ENCODE results near the gene EXOSC5.

The EXOSC5 gene

DNA sequence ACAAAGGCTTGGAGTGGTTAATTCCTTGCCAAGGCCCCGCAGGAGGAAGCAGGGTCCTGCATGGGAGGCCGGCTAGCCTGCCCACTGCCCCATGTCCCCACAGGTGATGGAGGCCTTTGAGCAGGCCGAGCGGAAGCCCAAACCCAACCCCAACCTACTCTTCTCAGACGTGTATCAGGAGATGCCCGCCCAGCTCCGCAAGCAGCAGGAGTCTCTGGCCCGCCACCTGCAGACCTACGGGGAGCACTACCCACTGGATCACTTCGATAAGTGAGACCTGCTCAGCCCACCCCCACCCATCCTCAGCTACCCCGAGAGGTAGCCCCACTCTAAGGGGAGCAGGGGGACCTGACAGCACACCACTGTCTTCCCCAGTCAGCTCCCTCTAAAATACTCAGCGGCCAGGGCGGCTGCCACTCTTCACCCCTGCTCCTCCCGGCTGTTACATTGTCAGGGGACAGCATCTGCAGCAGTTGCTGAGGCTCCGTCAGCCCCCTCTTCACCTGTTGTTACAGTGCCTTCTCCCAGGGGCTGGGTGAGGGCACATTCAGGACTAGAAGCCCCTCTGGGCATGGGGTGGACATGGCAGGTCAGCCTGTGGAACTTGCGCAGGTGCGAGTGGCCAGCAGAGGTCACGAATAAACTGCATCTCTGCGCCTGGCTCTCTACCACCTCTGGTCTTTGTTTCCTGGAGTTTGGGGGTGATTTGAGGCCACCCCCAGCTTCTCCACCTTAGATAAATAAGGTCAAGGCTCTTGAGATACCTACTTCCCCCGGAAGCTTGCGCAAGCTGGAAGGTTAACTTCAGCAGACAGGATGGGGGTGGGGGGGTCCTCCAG, 27.4 kb upstream of the EXOSC5 start:
- Histone ChIP-seq H3F3A (ENCODE audit: insufficient read depth, low read length) (no peaks in the 10 kb centered on the region), H3K9ac (ENCODE audit: low read length) (no peak overlapping the region), H4K20me1 (ENCODE audit: insufficient read depth, low read length) (no peaks in the 10 kb centered on the region), H2AFZ (ENCODE audit: low read length) (no peak overlapping the region), H3K27me3 (ENCODE audit: insufficient read depth, low read length) (no peaks in the 10 kb centered on the region), H3K27ac (ENCODE audit: low read depth, low read length, poor library complexity, severe bottlenecking) (no peak overlapping the region), H3K79me2 (ENCODE audit: insufficient read depth, low read length) (no peaks in the 10 kb centered on the region), H3K9me3 (ENCODE audit: low read length) (no peaks in the 10 kb centered on the region), H3K4me1 (ENCODE audit: insufficient read depth, low read length, severe bottlenecking) (no peaks in the 10 kb centered on the region), H3K4me2 (ENCODE audit: low read length) (no peak overlapping the region), H3K4me3 (ENCODE audit: low read depth, low read length, poor library complexity, severe bottlenecking) (no peak overlapping the region), H3K9me2 (ENCODE audit: low read depth, low read length) (no peaks in the 10 kb centered on the region), H3K36me3 (ENCODE audit: insufficient read depth, low read length) (peaks cover 53% of the 10 kb centered on the region)
- no peak for TF ChIP-seq CTCF (IDR thresholded peaks at IDR 0.05; ENCODE audit: low read length)

- no peak overlapping the region for H3K4me2 ChIP-seq (ENCODE audit: low read length)
- H3K9me2 ChIP-seq (ENCODE audit: low read depth, low read length) = no peaks in the 10 kb centered on the region
- no peak overlapping the region for H3K4me3 ChIP-seq (ENCODE audit: low read depth, low read length, poor library complexity, severe bottlenecking)
- H2AFZ ChIP-seq (ENCODE audit: low read length) = no peak overlapping the region
- TF ChIP-seq EZH2 (IDR thresholded peaks at IDR 0.05; ENCODE audit: borderline replicate concordance, low read length) (no peak), CTCF (IDR thresholded peaks at IDR 0.05; ENCODE audit: low read length) (no peak)
- peaks cover 59% of the 10 kb centered on the region for H3K36me3 ChIP-seq (ENCODE audit: insufficient read depth, low read length)
- no peaks in the 10 kb centered on the region for H3K9me3 ChIP-seq (ENCODE audit: low read length)
- no peaks in the 10 kb centered on the region for H4K20me1 ChIP-seq (ENCODE audit: insufficient read depth, low read length)
- H3K4me1 ChIP-seq (ENCODE audit: insufficient read depth, low read length, severe bottlenecking) = no peaks in the 10 kb centered on the region
- no peaks in the 10 kb centered on the region for H3F3A ChIP-seq (ENCODE audit: insufficient read depth, low read length)
- no peak overlapping the region for H3K27ac ChIP-seq (ENCODE audit: low read depth, low read length, poor library complexity, severe bottlenecking)
- H3K9ac ChIP-seq (ENCODE audit: low read length) = no peak overlapping the region
- no peaks in the 10 kb centered on the region for H3K79me2 ChIP-seq (ENCODE audit: insufficient read depth, low read length)
- no peaks in the 10 kb centered on the region for H3K27me3 ChIP-seq (ENCODE audit: insufficient read depth, low read length)
Observed at GRCh38 chr19:41422955-41423354, 25.8 kb upstream of the EXOSC5 start.

- Histone ChIP-seq H3K79me2 (ENCODE audit: insufficient read depth, low read length) (no peaks in the 10 kb centered on the region), H3K4me2 (ENCODE audit: low read length) (no peak overlapping the region), H4K20me1 (ENCODE audit: insufficient read depth, low read length) (no peaks in the 10 kb centered on the region), H3K4me3 (ENCODE audit: low read depth, low read length, poor library complexity, severe bottlenecking) (no peak overlapping the region), H3K27me3 (ENCODE audit: insufficient read depth, low read length) (no peaks in the 10 kb centered on the region), H3K9ac (ENCODE audit: low read length) (no peak overlapping the region), H3K27ac (ENCODE audit: low read depth, low read length, poor library complexity, severe bottlenecking) (no peak overlapping the region), H3K9me3 (ENCODE audit: low read length) (no peaks in the 10 kb centered on the region), H2AFZ (ENCODE audit: low read length) (no peak overlapping the region), H3K9me2 (ENCODE audit: low read depth, low read length) (no peaks in the 10 kb centered on the region), H3K36me3 (ENCODE audit: insufficient read depth, low read length) (peaks cover 59% of the 10 kb centered on the region), H3K4me1 (ENCODE audit: insufficient read depth, low read length, severe bottlenecking) (no peaks in the 10 kb centered on the region), H3F3A (ENCODE audit: insufficient read depth, low read length) (no peaks in the 10 kb centered on the region)
- no peak for TF ChIP-seq EZH2 (IDR thresholded peaks at IDR 0.05; ENCODE audit: borderline replicate concordance, low read length)
- TF ChIP-seq CTCF (IDR thresholded peaks at IDR 0.05; ENCODE audit: low read length) = no peak
Observed at GRCh38 chr19:41422456-41422855, 25.3 kb upstream of the EXOSC5 start.
